Upper lobe of right lung (tissue), 1 donor: Measurements from ENCODE around the gene IL13. TPM values are rescaled to one million over a fixed set of nuclear protein-coding genes. Genes with fewer than 3 reads are reported as not detected.

ENCODE experiments used
- ATAC-seq: fragments of 200-7000 bp; cut with Tn5 transposase; one replicate; pipeline ENCODE4 v1.9.1; 2020; ENCODE audit warnings: mild to moderate bottlenecking, moderate library complexity
- DNase-seq: peaks from one replicate; pipeline ENCODE4 v3.0.0-alpha.2; 2020
- H3K27ac ChIP-seq: fragments of 200-600 bp; one replicate; pipeline ENCODE4 v1.8.0; 2022
- H3K27me3 ChIP-seq: fragments of 200-600 bp; one replicate; pipeline ENCODE4 v1.8.0; 2022; ENCODE audit warnings: mild to moderate bottlenecking
- H3K36me3 ChIP-seq: fragments of 200-600 bp; one replicate; pipeline ENCODE4 v1.8.0; 2022
- H3K4me1 ChIP-seq: fragments of 200-600 bp; one replicate; pipeline ENCODE4 v1.8.0; 2022
- H3K4me3 ChIP-seq: fragments of 200-600 bp; one replicate; pipeline ENCODE4 v1.8.0; 2022; ENCODE audit warnings: mild to moderate bottlenecking
- H3K9me3 ChIP-seq: fragments of 200-600 bp; one replicate; pipeline ENCODE4 v1.8.0; 2022
- CTCF ChIP-seq: fragments of 200-600 bp; IDR thresholded peaks from one replicate; pipeline ENCODE4 v1.8.0; 2022; ENCODE audit warnings: antibody characterized with exemption
- intact Hi-C: fragments of 100-400 bp; cut with DNase I; formaldehyde crosslinking; loops from one replicate; pipeline ENCODE4 v1.11.0; 2022
- long read RNA-seq: library from polyadenylated mRNA; unstranded; transcript quantifications from one replicate; pipeline ENCODE4 v2.0.0, GENCODE V29; 2021
- total RNA-seq: library from RNA; stranded (reverse); fragmentation: NEBNext Ultra II Directional; extraction: Animal tissue kit (Norgen Biotek cat#: 25700); gene quantifications from one replicate; pipeline ENCODE4 v1.2.1, GENCODE V29; 2021
- donor health status: DM: no; HTN: yes; CAD: no; lungs with severe emphysema.

Gene IL13
- not detected for total RNA-seq
- long read RNA-seq: 0 reads

- intact Hi-C loops: no loop called here
- H3K27ac ChIP-seq: no peak within 1 kb of the TSS
- H3K9me3 ChIP-seq: no peaks in the 10 kb centered on the region
- ATAC-seq: no peak
- DNase-seq: no peak
- H3K4me3 ChIP-seq: no peak within 1 kb of the TSS
- TF ChIP-seq CTCF: no peak
- H3K36me3 ChIP-seq: no peaks in the 10 kb centered on the region
- H3K27me3 ChIP-seq: peaks cover 35% of the 10 kb centered on the region
- peaks cover 4% of the 10 kb centered on the region for H3K4me1 ChIP-seq
These were observed at the start of gene IL13 for GRCh38 chr5:132657676-132658380. Gene IL13 (plus strand): TSS chr5:132658173. CDS start chr5:132658187, 14 bp downstream.

GRCh38 chr5:132611965-132612364 is 46.0 kb upstream of the IL13 start:
- H3K4me3 ChIP-seq: no peak overlapping the region
- no peak for DNase-seq
- intact Hi-C loops: no loop called here
- ATAC-seq: no peak
- no peak overlapping the region for H3K27ac ChIP-seq
- TF ChIP-seq CTCF: no peak
- no peaks in the 10 kb centered on the region for H3K27me3 ChIP-seq
- H3K4me1 ChIP-seq: no peaks in the 10 kb centered on the region
- H3K36me3 ChIP-seq: peaks cover 67% of the 10 kb centered on the region
- no peaks in the 10 kb centered on the region for H3K9me3 ChIP-seq

GRCh38 chr5:132612846-132613245 is 45.1 kb upstream of the IL13 start:
- no peak for TF ChIP-seq CTCF
- H3K4me3 ChIP-seq: no peak overlapping the region
- H3K36me3 ChIP-seq: peaks cover 72% of the 10 kb centered on the region
- no peak for DNase-seq
- intact Hi-C loops: no loop called here
- no peaks in the 10 kb centered on the region for H3K9me3 ChIP-seq
- H3K27ac ChIP-seq: no peak overlapping the region
- H3K27me3 ChIP-seq: no peaks in the 10 kb centered on the region
- no peak for ATAC-seq
- no peaks in the 10 kb centered on the region for H3K4me1 ChIP-seq

- Histone ChIP-seq H3K9me3 (no peaks in the 10 kb centered on the region), H3K4me3 (no peak overlapping the region), H3K27me3 (no peaks in the 10 kb centered on the region), H3K4me1 (no peaks in the 10 kb centered on the region), H3K36me3 (peaks cover 57% of the 10 kb centered on the region), H3K27ac (no peak overlapping the region)
- TF ChIP-seq CTCF: no peak
- DNase-seq (no peak), ATAC-seq (no peak)
- intact Hi-C loops: no loop called here
These were observed 36.3 kb upstream of the IL13 start for GRCh38 chr5:132621699-132622098.

GRCh38 chr5:132622608-132623007 is 35.4 kb upstream of the IL13 start:
- H3K9me3 ChIP-seq: no peaks in the 10 kb centered on the region
- ATAC-seq (no peak), DNase-seq (no peak)
- intact Hi-C loops: no loop called here
- no peaks in the 10 kb centered on the region for H3K4me1 ChIP-seq
- H3K27ac ChIP-seq: no peak overlapping the region
- no peaks in the 10 kb centered on the region for H3K27me3 ChIP-seq
- no peak overlapping the region for H3K4me3 ChIP-seq
- no peak for TF ChIP-seq CTCF
- peaks cover 50% of the 10 kb centered on the region for H3K36me3 ChIP-seq

GRCh38 chr5:132627470-132627869 is 30.5 kb upstream of the IL13 start:
- DNase-seq (no peak), ATAC-seq (no peak)
- Histone ChIP-seq H3K9me3 (no peaks in the 10 kb centered on the region), H3K36me3 (peaks cover 25% of the 10 kb centered on the region), H3K27me3 (no peaks in the 10 kb centered on the region), H3K4me1 (no peaks in the 10 kb centered on the region), H3K4me3 (no peak overlapping the region), H3K27ac (no peak overlapping the region)
- TF ChIP-seq CTCF: no peak
- intact Hi-C loops: no loop called here
